ENCODE data around the gene AGAP3.

AGAP3 gene

GRCh38 chr7:151124481-151124880, 38.2 kb downstream of the AGAP3 start:
- no peak for DNase-seq (ENCODE audit: low read depth)

- DNase-seq (ENCODE audit: low read depth), result no peak
Measured at GRCh38 chr7:151124899-151125399, 38.7 kb downstream of the AGAP3 start.

GRCh38 chr7:151125470-151125845, 39.2 kb downstream of the AGAP3 start:
- DNase-seq (ENCODE audit: low read depth), result no peak

GRCh38 chr7:151125846-151126481, 39.7 kb downstream of the AGAP3 start:
- DNase-seq (ENCODE audit: low read depth), result no peak

- DNase-seq (ENCODE audit: low read depth), result no peak
Measured at GRCh38 chr7:151126491-151127137, 40.3 kb downstream of the AGAP3 start.

- no peak for DNase-seq (ENCODE audit: low read depth)
Measured at GRCh38 chr7:151128144-151128543, 41.9 kb downstream of the AGAP3 start.

- DNase-seq (ENCODE audit: low read depth), result no peak
Measured at GRCh38 chr7:151128716-151129115, 42.4 kb downstream of the AGAP3 start.

GRCh38 chr7:151129117-151129959, 43.1 kb downstream of the AGAP3 start:
- no peak for DNase-seq (ENCODE audit: low read depth)

- DNase-seq (ENCODE audit: low read depth), result no peak
Measured at GRCh38 chr7:151129960-151130591, 43.8 kb downstream of the AGAP3 start.

GRCh38 chr7:151130741-151131157, 44.5 kb downstream of the AGAP3 start:
- no peak for DNase-seq (ENCODE audit: low read depth)

- DNase-seq (ENCODE audit: low read depth), result no peak
Measured at GRCh38 chr7:151131224-151131591, 44.9 kb downstream of the AGAP3 start.

GRCh38 chr7:151131592-151132293, 45.5 kb downstream of the AGAP3 start:
- DNase-seq (ENCODE audit: low read depth), result no peak

GRCh38 chr7:151132461-151133205, 46.4 kb downstream of the AGAP3 start:
- DNase-seq (ENCODE audit: low read depth), result no peak

GRCh38 chr7:151133266-151133985, 47.2 kb downstream of the AGAP3 start:
- no peak for DNase-seq (ENCODE audit: low read depth)

GRCh38 chr7:151133986-151134742, 47.9 kb downstream of the AGAP3 start:
- DNase-seq (ENCODE audit: low read depth), result no peak

GRCh38 chr7:151134743-151135524, 48.7 kb downstream of the AGAP3 start:
- no peak for DNase-seq (ENCODE audit: low read depth)

- no peak for DNase-seq (ENCODE audit: low read depth)
Measured at GRCh38 chr7:151135525-151135845, 49.2 kb downstream of the AGAP3 start.

GRCh38 chr7:151135866-151136843, 49.9 kb downstream of the AGAP3 start:
- DNase-seq (ENCODE audit: low read depth), result no peak
